GM18502 (cell line): Measurements from ENCODE around the gene ZNF414.

ENCODE experiments used
- ATAC-seq: cut with Tn5 transposase; IDR thresholded peaks from one replicate; pipeline ENCODE4 v1.9.1; 2021; ENCODE audit warnings: mild to moderate bottlenecking; ENCODE audit not compliant: unreplicated experiment, poor library complexity

Gene ZNF414

DNA sequence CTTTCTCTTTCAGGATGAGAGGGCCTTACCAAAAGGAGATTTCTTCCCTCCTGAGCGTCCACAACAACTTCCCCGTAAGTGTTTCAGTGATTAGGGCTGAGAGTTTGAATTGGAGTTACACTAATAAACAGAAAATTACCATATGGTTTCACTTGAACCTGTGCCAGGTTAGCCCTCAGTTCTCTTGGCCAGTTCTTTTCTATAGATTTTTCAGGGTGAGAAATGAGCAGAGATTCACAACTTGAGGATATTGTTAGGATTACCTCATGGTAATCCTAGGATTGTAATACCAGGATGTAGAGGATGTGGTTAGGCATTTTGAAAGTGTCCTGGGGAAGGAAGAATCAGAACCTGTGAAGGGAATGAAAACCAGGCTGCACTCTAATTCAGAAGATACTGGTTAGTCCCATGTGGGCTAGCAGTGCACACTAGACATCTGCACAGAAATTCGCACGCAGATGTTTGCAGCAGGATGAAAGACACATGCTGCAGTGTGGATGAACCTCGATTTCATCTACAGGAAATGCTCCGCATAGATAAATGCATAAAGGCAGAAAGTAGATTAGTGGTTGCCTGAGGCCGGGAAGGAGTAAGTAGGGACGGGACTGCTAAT lies 45.1 kb downstream of the ZNF414 start:
- ATAC-seq = no peak

DNA sequence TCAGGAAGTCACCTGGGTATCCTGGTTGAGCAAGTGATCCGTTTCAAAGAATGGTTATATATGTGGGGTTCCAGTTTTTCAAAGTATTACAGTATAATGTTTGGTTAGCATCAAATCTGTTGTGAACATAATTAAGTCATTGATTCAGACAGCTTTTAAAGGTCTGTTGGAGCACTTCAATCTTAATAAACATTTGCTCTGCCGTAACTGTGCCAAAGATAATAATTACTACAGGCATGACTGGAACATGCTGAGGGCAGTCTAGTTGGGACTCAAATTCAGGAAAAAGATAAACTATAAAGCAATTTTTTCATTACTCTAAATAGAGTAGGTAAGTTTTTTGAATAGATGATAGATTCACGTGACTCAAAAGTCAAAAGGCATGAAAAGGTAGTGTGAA lies 45.8 kb downstream of the ZNF414 start:
- ATAC-seq = no peak

DNA sequence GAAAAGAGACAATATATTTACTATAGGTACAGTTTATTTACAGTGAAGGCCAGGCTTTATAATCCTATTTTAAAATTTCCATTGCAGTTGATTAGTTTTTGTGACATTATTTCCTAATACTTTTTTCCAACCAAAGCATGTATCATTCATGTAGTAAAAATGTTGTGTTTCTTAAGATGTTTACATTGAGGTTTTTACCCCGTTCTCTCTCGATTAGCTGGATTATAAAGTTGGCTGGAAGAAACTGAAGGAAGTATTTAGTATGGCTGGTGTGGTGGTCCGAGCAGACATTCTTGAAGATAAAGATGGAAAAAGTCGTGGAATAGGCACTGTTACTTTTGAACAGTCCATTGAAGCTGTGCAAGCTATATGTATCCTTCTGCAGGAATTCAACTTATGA lies 47.9 kb downstream of the ZNF414 start:
- no peak for ATAC-seq

DNA sequence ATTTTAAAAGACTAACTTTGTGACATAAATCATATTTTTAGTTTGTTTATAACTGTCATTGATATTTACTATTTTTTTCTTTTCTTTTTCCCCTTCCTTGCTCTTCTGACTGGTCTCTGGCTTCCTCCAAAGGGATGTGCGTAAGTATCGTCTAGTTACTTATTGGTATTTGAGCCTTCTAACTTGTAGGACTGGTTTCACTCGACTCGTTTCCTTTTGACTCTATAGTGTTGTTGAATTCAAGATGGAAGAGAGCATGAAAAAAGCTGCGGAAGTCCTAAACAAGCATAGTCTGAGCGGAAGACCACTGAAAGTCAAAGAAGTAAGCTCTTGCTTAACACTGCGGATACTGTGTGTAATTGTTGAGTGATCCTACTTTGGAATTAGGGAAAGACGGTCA lies 50.6 kb downstream of the ZNF414 start:
- no peak for ATAC-seq

DNA sequence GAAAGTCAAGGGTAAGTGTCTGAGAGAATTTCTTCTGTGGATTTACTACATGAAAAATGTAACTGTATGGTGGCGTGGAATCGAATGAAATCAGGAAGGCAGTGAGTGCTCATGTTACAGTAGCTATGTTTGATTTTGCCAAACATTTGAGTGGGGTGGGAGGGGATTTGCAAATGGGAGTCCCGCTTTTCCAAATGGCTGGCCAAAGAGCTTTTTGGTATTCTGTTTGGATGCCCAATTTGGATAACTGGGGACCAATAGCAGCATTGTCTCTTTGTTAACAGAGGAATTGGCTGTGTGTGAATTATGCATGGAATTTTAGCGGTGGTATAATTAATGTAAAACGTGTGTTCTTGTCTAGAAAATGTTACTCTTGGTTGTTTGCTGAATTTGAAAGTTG lies 51.4 kb downstream of the ZNF414 start:
- ATAC-seq = no peak

DNA sequence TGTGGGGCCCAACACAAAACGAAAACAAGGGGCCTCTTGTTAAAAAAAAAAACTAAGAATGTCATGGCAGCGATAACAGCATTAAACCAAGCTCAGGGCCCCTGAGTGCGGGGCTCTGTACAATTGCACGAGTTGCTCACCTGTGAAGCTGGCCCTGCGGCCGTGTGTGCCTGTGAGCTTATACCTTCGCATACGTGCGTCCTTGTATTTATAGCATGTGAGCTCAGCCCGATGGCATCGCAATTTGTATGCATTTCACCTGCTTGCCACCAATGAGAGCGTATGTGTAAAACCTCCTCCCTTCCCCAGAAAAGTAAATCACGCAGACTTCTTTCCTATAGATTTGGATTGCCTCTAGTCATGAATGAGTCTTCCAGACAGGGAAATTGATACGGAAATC lies 52.1 kb downstream of the ZNF414 start:
- ATAC-seq = no peak

DNA sequence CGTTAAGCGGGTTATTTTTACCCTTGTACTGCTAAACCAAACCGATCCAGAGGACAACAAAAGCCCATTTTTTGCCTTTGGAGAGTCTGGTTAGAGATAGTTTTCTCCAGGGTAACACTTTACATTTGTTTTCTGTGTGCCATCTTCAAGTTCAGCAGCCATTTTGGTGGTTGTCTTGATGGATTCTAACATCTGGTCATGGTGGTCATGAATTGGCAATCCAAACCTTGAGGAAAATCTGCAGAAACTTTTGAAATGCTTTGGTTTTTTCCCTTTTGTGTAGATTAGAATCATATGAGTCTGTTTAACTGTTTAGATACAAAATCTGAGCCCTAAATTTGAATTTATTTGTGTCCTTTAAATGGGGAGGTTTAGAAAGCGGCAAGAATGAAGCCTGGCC lies 52.6 kb downstream of the ZNF414 start:
- ATAC-seq = no peak

DNA sequence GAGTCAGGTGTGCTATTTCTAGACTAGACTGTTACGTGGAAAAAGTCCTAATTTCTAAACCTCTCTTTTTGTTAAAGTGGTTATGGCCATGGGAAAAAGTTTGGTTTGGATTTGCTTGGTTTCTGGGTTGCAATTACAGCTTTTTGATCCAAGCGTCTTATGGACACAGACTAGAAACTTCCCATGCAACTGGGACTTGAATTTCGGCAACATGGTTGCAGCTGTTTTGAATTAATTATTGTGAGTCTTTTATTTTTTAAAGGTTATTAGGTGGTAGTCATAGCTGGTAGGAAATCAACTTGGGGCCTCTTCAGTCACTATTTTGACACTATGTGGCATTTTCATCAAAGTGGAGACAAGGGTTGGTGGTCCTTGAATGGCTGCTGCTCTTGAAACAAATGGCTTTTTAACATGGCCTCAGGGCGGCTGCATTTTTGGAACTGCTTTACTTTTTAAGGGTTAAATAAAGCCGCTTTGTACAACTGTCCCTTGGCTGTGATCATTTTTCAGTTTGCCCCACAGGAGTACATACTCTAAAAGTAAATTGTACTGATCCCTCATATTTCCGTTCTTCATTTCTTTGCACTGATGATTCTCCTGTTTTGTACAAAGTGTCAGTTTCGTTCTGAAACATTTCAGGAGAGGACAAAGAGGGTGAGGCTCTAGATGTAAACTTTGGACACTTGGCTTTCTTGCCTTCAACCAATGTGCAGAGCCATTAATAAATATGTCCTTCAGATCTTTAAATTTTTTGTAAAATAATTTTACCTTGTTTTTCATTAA lies 53.3 kb downstream of the ZNF414 start:
- no peak for ATAC-seq
